Omental fat pad (tissue), 4 donors: ENCODE data around the gene MICALL1. TPM values are rescaled to one million over a fixed set of nuclear protein-coding genes. Genes with fewer than 3 reads are reported as not detected.

Experiments
- ATAC-seq: fragments of 150-250 bp; one replicate; pipeline ENCODE4 v1.9.1; 2016; ENCODE audit warnings: mild to moderate bottlenecking, moderate library complexity; ENCODE audit not compliant: low FRiP score
- DNase-seq: peaks from one replicate; pipeline ENCODE4 v3.0.0-alpha.2; 2019; ENCODE audit warnings: low spot score
- CTCF ChIP-seq, 3 donors: fragments of 450-650 bp; IDR thresholded peaks; one replicate each; pipeline ENCODE4 v1.5.1; 2016 to 2017; ENCODE audit warnings: antibody characterized with exemption in 3 of 3, mild to moderate bottlenecking in 3 of 3, moderate library complexity in 2 of 3
- total RNA-seq, 4 donors: library from RNA; depleted of rRNA; stranded (reverse); fragments of >200 nt; gene quantifications; one replicate each; pipeline ENCODE4 v1.1.0, GENCODE V29; 2016

The MICALL1 gene
- total RNA-seq, 4 donors from 2014 or later, result 15.4 to 42.4 (median 20.6) TPM

GRCh38 chr22:37924386-37925065 lies 18.4 kb downstream of the MICALL1 start:
- no peak for DNase-seq
- no peak for TF ChIP-seq CTCF (IDR thresholded peaks at IDR 0.05)
- no peak for ATAC-seq

- TF ChIP-seq CTCF (IDR thresholded peaks at IDR 0.05), result no peak
- no peak for ATAC-seq
- DNase-seq, result no peak
Observed at GRCh38 chr22:37925330-37925729, 19.2 kb downstream of the MICALL1 start.

- TF ChIP-seq CTCF (IDR thresholded peaks at IDR 0.05), result no peak
- ATAC-seq (no peak), DNase-seq (no peak)
Observed at GRCh38 chr22:37925767-37926166, 19.7 kb downstream of the MICALL1 start.

GRCh38 chr22:37926358-37926757 lies 20.3 kb downstream of the MICALL1 start:
- ATAC-seq, result no peak

GRCh38 chr22:37926771-37927636 lies 20.9 kb downstream of the MICALL1 start:
- no peak for TF ChIP-seq CTCF (IDR thresholded peaks at IDR 0.05)
- ATAC-seq (no peak), DNase-seq (no peak)

More at GRCh38 chr22:37926358-37926757, 20.3 kb downstream of the MICALL1 start:
- TF ChIP-seq CTCF (IDR thresholded peaks at IDR 0.05), result no peak
- DNase-seq, result no peak

GRCh38 chr22:37927637-37927936 lies 21.5 kb downstream of the MICALL1 start:
- ATAC-seq (no peak), DNase-seq (no peak)
- no peak for TF ChIP-seq CTCF (IDR thresholded peaks at IDR 0.05)

- no peak for TF ChIP-seq CTCF (IDR thresholded peaks at IDR 0.05)
- DNase-seq (no peak), ATAC-seq (no peak)
Observed at GRCh38 chr22:37929390-37929789, 23.3 kb downstream of the MICALL1 start.
